GM18873 (cell line): ENCODE measurements around the gene IL18.
"Not testable (repeated sequence)": the region's sequence is repeated elsewhere in the genome, so short reads cannot be mapped to it uniquely, and the experiment has no call there.

Experiments used
- ATAC-seq: cut with Tn5 transposase; IDR thresholded peaks from one replicate; pipeline ENCODE4 v1.9.1; 2021; ENCODE audit warnings: mild to moderate bottlenecking, moderate library complexity, moderate number of reproducible peaks; ENCODE audit not compliant: unreplicated experiment, low FRiP score

IL18 gene

GRCh38 chr11:112163875-112164685 is at the start of gene IL18:
Gene IL18 (minus strand): TSS chr11:112164094. CDS start chr11:112155053, 9,041 bp downstream.
- ATAC-seq: no peak

DNA sequence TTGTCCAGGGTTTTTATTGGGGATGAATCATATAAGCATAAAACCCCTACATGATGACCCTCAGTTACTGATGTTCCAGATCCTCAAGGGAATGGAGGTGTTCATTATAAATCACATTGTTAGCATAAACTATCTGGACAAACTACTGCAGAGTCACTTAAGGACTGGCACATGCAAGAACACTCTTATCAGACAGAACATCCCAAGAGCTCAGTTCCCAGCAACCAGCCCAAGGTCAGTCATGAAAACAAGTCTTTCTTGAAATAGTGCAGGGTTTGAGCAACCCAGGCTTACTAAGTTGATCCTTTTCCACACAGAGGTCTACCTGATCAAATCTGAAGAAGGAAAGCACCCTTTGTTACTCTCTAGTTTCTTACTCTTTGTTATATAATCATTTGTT is 48.8 kb upstream of the IL18 start:
- ATAC-seq: no peak

DNA sequence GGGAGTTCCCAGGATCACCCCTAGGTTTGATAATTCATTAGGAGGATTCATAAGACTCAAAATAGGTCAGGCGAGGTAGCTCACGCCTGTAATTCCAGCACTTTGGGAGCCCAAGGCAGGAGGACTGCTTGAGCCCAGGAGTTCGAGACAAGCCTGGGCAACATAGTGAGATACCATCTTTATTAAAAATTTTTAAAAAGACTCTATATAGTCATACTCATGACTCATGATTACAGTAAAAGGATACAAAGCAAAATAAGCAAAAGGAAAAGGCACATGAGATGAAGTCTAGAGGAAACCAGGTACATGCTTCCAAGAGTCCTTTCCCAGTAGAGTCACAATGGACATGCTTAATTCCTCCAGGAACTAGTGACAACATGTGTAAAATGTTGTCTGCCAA is 48.4 kb upstream of the IL18 start:
- ATAC-seq: no peak

DNA sequence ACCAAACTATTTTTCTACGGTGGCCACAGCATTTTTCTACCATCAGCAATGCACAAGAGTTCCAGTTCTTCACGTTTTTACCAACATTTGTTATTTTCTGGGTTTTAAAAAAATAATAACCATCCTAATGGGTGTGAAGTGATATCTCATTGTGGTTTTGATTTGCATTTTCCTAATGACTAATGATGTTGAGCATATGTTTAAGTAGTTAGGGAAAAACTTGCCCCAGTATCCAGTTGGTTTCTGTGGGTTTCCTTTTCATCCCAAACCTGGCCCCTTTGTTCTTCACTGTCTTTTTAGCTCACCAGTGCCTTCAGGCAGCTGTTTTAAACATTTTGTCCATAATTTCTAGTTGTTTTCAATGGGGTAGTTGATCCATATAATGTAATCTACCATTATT is 47.6 kb upstream of the IL18 start:
- no peak for ATAC-seq

- no peak for ATAC-seq
These were observed 47.0 kb upstream of the IL18 start for GRCh38 chr11:112210890-112211289.

DNA sequence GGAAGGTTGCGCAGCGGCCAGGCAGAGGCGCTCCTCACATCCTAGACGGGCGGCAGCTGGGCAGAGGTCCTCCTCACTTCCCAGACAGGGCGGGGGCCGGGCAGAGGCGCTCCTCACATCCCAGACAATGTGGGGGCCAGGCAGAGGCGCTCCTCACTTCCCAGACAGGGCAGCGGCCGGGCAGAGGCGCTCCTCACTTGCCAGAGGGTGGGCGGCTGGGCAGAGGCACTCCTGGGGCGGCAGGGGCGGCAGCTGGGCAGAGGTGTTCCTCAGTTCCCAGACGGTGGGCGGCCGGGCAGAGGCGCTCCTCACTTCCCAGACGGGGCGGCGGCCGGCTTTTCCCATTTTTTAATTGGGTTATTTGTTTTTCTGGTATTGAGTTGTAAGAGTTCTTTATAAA is 42.2 kb upstream of the IL18 start:
- no peak for ATAC-seq

GRCh38 chr11:112200252-112200651 is 36.4 kb upstream of the IL18 start:
- no peak for ATAC-seq

GRCh38 chr11:112199101-112199500 is 35.2 kb upstream of the IL18 start:
- not testable (repeated sequence) for ATAC-seq

- no peak for ATAC-seq
These were observed 32.7 kb upstream of the IL18 start for GRCh38 chr11:112196519-112197087.

- no peak for ATAC-seq
These were observed 32.1 kb upstream of the IL18 start for GRCh38 chr11:112195951-112196351.

GRCh38 chr11:112195113-112195512 is 31.2 kb upstream of the IL18 start:
- ATAC-seq: not testable (repeated sequence)

GRCh38 chr11:112186304-112186703 is 22.4 kb upstream of the IL18 start:
- no peak for ATAC-seq

GRCh38 chr11:112185883-112186282 is 22.0 kb upstream of the IL18 start:
- no peak for ATAC-seq

DNA sequence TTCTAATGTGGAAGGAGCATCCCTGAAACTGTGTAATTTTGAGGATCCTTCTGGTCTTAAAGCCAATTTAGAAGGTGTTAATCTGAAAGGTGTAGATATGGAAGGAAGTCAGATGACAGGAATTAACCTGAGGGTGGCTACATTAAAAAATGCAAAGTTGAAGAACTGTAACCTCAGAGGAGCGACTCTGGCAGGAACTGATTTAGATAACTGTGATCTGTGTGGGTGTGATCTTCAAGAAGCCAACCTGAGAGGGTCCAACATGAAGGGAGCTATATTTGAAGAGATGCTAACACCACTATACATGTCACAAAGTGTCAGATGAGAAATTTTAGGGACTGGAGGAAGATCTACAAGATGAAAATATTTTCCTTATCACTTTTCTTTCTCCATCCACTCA is 19.0 kb upstream of the IL18 start:
- ATAC-seq: no peak

- peak; percentile 63 for ATAC-seq
These were observed 15.7 kb upstream of the IL18 start for GRCh38 chr11:112179601-112180000.

DNA sequence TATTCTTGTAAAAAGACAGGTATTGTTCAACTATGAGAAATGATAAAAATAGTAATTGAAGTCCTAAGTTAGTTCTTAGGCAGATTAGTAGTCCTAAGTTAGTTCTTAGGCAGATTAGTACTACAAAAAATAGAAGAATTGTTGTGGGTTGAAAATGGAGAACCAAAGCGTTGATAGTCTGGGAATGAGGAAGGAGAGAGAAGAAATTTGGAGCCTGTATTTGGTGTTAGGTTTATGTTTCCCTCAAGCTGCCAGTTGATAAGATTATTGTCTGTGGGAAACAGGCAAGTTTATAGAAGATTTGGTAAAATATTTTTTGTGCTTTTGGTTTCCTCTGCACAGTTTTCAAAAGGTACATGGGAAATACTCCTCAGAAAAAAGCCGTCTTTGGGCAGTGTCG is 15.0 kb upstream of the IL18 start:
- ATAC-seq: no peak

DNA sequence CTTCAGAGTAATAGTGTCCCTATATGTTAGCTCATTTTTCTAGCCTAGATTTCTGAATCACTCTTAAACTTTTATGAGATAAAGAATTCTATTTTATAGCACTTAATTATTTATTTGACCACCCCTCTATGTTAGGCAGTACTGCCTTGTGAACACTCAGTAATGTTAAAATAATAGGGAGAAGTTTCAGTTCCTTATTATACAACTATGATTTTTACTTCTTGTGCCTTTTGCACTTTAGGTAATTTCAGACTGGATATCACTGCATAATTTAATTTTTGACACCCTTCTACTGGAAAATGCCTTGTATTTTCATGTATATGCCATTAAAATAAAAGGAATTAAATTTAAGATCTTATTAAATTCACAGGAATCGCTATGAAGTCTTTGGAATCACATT is 14.5 kb upstream of the IL18 start:
- ATAC-seq: no peak

DNA sequence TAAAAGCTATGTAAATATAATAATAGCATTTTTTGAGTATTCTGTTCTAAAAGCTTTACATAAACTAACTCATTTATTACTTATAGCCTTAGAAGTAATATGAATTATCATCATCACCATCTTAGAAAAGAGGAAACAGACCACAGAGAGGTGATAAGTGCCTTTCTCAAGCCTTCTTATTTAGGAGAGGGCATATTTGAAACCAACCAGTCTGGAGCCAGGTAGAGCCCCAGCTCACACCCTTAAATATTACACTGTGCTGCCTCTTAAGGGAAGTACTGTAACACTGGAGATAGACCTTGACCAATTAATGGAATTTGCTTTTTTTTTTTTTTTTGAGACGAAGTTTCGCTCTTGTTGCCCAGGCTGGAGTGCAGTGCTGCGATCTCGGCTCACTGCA is 13.7 kb upstream of the IL18 start:
- ATAC-seq: no peak

GRCh38 chr11:112176077-112176476 is 12.2 kb upstream of the IL18 start:
- ATAC-seq: no peak

DNA sequence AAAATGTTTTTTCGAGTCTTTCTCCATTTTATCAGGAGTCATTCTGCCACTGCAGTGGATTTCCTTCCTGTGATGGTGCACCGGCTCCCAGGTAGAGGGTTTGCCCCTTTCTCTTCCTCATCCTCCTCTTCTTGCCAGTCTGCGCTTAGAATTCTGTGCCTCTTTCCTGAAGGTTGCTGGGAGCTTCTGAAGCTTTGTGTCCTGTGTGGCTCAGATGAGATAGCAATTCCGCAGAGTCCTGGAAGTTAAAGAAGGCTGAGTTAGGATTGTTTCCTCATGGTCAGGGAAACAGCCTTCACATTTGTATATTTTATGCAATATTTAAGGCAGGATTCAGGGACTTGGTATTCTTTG is 11.7 kb upstream of the IL18 start:
- no peak for ATAC-seq

DNA sequence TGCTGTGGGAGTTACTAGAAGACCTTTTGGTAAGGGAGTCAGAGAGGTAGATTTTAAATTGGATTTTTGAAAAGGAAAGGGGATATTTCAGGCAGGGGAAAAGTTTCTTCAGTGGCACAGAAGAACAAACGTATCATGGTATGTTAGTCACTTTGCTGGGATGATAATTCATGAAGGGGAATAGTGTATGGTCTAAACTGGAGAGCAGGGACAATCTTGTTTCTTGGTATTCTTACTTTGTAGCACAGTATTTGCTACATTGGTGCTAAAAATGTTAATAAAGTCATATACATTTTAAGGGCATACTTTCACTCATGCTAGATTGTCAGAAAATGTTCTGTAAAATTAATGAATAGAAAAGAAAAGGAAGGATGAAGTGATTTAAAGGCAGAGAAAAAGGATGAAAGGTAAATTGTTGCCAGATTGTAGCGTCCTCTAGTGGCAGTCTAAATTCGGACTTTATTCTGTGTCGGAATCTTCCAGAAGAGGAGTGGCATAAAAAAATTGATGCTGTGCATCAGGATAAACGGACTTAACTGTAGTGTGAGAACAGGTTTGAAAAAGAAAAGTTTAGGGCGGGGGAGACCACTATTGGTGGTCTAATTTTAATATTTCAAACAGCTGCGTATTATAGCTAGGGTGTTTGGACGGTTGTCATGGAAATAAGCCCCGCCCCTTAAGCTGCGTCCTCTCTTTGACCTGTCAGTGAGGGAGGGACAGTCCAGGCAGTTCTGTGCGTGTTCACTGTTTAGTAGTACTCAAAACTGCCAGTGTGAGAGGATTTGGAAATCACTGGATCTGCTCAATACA is 11.1 kb upstream of the IL18 start, which contains the start of gene BCO2:
BCO2 (plus strand) TSS at position 724 of the 810 bp plus-strand sequence. CDS start 90 bp downstream, outside the sequence.
- no peak for ATAC-seq
